ENCODE data around the gene NHS.
"Not testable (repeated sequence)": the region's sequence is repeated elsewhere in the genome, so short reads cannot be mapped to it uniquely, and the experiment has no call there.

The NHS gene

DNA sequence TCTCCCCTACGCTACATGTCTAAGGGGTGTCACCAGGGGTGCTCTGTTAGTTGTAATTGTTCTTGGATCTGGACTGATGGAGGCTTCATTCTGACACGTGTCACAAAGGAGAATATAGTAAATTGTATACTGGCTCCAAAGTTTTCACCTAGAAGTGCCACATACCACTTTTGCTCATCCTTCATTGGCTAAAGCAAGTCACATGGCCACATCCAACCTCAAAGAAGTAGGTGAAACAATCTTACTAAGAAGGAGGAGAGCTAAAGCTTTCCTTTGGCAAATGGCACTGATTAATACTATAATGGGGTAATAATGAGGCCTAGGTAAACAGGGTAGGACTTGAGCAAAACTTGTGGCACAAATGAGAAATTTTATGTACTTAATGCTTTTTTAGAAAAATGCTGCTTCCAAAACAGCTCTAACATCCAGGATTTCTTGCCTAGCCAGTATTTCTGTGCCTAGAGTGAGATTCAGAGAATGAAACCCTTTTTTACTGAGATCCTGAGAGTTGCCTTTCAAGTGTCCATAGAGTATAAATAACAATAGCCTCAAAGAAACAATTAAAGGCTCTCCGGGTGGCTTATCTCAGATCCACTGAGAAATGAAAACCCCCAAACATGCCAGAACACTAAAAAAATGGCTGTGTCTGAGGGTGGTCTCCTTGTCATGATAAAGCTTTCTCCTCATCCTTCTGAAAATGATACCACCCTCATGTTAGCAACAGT lies 34.7 kb downstream of the NHS start:
- no peak for DNase-seq

DNA sequence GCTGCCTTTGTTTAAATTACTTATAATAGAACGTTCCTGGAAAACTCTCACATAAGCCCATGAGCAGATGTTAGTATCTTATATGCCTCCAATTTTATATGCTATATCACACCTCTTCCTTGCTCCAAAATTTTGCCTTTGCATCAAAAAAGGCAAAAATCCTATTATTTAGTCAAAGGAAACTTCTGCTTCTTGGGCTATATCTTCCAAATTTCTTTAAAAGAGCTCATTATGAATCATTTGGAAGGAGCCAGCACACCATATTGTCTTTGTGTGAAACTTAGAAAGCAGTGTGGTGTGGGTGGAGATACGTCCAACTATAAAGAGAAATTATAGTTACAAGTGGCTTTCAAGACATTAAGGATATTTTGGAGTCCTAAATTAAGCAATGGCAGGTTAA lies 35.7 kb downstream of the NHS start:
- no peak for DNase-seq

DNA sequence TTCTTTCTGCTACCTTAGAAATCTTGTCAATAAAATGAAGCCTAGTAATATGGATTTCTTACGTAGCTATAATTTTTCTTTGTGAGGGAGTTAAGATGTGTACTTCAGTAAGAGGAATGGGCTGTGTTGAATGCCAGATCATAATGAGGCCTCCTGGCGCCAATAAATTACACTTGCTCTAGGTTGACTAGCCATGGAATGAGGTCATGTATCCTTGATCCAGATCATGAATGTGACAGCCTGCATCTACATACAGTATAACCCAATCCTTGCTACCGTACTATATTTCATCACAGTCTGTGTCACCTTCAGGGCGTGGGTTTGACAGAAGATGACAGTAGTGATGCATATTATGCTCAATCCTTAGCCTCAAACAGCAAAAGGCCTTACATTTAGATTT lies 36.2 kb downstream of the NHS start:
- peak; percentile 6 for DNase-seq

DNA sequence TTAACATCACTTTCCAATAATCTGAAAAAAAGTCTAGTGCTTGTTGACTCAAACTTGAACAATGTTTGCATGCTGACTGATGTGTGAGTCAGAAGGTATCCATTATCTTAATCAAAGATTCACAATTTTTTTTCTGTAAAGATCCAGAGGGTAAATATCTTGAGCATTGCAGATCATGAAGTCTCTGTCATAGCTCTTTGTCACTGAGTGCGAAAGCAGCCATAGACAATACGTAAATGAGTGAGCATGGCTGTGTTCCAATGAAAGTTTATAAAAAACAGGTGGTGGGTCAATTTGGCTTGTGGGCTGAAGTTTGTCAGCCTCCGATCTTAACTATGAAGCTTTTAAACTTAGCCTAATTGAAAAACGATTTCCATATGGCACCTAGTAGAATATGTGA lies 37.7 kb downstream of the NHS start:
- DNase-seq, result no peak

DNA sequence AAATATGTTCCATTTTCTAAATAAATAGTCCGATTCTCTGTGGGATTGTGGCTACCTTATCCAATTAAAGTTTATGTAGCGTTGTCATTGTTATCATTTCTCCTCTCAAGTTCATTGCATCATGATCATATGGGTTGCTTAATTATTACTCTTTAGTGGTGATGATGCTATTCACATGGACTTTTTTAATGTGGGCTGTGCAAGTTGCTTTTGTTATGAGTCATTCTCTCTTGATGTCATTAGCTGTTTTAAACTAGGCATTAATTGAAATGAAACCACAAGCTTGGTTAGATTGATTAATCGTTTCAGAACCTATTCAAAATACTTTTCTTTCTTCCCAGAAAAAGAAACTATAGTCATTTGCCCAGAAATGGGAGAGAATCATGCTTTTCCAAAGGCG lies 38.2 kb downstream of the NHS start:
- DNase-seq, result no peak

DNA sequence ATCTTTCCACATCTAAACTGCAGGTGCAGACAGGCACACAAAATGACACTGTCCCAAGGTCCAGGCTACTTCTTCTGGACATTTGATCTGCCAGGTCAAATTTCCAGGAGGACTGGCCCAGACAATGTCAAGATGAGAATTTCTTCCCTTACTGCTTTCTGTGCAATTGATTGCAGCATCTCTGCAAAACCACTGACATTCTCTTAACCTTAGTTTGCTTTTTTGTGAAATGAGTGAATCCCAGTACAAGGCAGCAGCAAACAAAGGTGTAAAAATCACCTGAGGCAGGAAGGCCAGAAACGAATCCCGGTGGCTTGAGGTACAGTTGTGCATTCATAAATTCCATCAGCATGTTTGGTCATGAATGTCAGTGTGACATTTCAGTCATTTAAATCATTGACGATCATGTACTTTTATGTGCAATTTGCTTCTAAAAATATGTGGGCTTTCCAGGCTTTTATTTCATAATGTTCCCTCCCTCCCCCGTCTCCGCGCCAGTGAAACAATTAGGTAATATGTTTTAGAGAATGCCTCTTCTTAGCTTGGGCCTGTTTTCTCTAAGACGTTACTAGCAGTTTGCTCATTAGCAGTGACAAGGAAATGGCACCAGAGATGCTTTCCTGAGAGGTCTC lies 39.1 kb downstream of the NHS start:
- no peak for DNase-seq

GRCh38 chrX:17414839-17415238 lies 39.8 kb downstream of the NHS start:
- DNase-seq, result no peak

DNA sequence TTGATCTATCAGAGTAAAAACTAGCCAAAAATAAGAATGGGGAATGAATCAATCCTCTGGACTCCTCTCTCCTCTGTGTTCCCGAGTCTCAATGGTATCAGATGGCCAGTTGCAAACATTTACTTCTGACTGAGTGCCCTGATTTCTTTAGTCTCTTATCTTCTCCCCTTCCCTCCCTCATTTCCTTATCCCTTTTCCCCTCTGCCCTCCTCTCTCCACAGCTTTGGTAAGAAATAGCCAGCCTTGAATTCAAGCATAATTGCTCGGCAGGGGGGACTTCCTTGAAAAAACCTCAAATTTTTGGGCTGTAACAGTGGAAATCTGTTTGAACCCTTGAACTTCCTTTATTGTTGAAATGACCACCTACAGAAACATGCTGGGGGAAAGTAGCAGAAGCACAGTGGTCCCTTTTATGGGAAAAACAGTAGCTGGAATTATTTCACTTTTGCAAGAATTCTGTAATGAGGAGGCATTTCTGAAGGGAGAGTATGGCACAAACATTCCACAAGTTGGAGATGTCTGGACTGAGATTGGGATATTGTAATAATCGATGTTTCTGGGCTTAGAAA lies 40.3 kb downstream of the NHS start:
- DNase-seq, result no peak

DNA sequence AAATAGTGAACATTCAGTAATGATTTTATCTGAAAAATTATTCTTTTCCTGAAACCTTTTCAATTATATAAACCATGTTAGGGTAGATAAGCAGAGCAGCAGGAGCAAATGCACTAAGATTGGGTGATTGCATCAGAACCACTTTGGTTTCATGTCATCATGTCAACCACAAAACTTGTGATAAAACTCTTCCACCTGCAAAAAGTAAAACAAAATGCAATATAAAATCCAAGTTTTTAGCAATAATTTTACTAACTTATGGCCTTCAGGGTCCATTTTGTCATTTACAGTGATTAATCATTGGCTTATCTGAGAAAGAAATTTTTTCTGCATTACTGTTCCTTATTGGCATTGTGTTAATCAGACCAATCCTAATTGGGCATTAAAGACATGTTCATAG lies 42.4 kb downstream of the NHS start:
- DNase-seq, result no peak

GRCh38 chrX:17425136-17425535 lies 50.1 kb downstream of the NHS start:
- no peak for DNase-seq

DNA sequence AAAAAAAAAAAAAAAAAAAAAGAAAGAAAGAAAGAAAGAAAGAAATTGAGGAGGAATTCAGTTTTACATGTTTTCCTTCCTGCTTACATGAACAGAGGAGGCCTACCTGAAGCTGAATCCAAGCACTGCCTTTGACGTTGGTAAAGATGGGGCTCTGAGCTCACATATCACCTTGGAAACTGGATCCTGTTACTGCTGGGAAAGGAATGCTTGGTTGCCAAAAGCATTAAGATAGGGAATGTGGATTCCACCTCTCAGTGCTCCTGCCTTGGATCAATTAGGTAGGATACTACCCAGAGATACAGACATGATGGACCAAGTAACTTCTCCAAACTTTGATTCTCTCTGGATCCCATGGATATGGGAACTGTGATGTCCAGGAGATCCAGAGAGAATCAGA lies 50.6 kb downstream of the NHS start:
- no peak for DNase-seq

- no peak for DNase-seq
Observed at GRCh38 chrX:17431171-17431570, 56.2 kb downstream of the NHS start.

- DNase-seq, result no peak
Observed at GRCh38 chrX:17432158-17432557, 57.2 kb downstream of the NHS start.

DNA sequence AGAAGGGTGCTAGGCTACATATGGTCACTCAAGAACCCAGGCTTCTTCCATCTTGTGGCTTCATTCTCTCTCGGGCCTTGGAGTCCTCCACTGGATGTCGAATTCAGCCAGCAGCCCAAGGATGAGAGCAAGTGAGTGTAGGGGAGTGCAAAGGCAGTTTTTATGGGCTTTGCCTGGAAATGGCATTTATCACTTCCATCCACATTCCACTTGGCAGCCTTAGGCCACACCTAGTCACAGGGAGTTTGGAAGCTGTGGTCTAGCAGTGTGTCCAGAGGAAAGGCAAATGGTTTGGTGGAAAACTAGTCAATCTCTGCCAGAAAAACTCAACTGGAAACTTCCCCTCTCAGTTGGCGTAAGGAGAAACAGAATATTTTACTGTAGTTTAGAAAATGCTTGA lies 59.0 kb downstream of the NHS start:
- no peak for DNase-seq

DNA sequence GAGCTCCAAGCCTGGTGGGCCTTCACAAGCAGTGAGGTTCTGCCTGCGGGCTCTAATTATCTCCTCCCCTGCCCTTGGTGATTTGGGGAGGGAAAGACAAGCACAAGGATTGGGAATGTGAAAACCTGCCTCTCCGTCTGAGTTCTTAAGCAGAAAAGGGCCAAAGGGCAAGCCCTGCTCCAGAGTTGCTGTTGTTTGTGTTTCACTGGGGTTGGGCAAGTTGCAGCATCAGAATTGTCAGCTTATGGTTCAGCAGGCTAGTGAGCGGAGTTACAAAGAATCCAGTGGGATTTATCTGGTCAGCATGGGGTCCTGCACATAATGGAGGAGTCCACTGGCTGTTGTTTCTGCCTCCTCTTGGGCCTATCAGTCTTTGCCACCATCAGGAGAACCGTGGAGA lies 60.5 kb downstream of the NHS start:
- DNase-seq, result no peak

DNA sequence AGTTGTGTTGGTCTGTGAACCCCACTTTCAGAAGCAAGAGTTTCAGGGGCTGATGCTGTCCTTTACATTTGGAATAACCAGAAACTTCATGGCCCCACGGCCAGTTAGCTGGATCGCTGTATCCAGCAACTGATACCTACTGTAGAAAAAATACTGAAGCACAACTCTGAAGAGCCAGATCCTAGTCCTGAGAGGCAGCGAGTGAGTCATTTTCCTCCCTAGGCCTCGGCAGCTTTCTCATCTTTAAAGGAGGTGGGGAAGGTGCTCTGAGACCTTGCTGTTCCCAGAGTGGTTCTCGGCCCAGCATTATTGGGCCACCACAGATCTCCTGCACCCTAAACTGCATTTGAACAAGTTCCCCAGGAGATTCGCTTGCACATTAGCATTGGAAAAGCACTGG lies 63.2 kb downstream of the NHS start:
- DNase-seq, result no peak

DNA sequence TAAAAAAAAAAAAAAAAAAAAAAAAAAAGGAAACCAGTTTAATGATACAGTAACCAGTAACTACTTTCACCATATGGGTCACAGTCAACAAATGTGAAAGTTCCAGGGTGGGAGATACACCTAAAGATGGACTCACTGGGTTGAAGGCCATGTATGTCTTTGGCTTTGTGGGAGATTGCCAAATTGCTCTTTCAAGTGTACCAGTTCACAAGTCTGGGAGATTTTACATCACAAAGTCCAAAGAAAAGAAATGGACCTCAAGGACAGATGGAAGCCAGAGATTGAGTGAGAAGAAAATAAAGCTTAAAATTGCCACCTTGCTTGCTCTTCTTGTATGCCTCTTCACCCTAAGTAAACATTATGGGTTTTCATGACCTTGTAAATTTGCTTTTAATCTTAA lies 65.3 kb downstream of the NHS start:
- no peak for DNase-seq

DNA sequence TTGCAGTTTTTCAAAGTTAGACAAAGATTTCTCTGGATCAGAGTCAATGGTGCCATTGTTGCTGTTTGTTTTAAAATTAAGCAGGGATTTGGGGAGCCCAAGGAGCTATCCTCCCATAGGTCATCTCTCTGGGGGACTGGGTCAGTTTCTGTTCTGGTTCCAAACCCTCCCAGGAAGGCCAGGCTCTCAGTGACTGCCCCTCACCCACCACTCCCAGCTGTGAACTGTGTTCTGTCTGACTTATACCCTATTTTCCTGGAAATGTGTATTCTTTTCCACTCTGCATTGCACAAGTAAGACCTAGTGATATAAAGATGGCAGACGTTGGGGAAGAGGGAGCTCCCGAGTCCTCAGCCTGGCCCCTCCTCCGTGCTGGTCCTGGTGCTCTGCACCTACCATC lies 65.8 kb downstream of the NHS start:
- no peak for DNase-seq

- no peak for DNase-seq
Observed at GRCh38 chrX:17441965-17442364, 67.0 kb downstream of the NHS start.

- DNase-seq, result no peak
Observed at GRCh38 chrX:17442898-17443297, 67.9 kb downstream of the NHS start.

DNA sequence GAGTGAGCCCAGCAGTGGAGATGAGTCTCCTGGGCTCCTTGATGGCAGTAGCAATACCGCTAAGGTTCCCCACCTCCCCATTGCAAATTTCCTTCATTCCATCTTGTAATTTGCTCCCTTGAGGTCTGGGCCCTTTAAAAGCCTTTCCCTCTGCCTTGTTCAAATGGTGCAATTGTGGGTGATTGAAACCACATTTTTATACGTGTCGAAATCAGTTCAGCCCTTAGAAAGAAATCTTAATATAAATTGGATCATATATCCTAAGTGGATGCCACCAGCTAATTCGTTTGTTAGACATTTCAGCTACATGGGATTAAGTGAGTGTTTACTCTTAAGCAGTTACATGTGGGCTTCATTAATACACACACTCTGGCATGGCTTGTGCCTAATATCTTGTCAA lies 68.6 kb downstream of the NHS start:
- no peak for DNase-seq

- not testable (repeated sequence) for DNase-seq
Observed at GRCh38 chrX:17446269-17446668, 71.3 kb downstream of the NHS start.

GRCh38 chrX:17448188-17448587 lies 73.2 kb downstream of the NHS start:
- DNase-seq, result no peak

- DNase-seq, result no peak
Observed at GRCh38 chrX:17449866-17450265, 74.9 kb downstream of the NHS start.

DNA sequence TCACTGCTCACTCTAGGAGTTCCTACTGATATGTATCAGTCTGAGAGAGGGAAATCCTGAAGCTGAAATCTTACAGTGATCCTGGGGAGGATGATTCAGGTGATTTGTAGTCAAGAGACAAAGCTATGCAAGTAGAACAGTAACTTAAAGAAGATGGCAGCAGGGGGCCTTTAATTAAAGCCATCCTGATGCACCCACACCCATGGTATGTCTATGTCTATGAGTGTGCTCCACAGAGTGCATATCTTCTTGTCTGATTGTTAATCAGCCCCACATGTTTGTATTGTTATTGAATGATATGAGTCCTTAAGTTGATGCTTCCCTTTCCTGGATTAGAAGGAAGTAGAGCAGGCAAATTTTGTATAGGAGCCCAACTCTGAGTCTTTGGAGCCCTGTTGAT lies 78.8 kb downstream of the NHS start:
- no peak for DNase-seq
